Gastroesophageal sphincter (tissue), 3 donors: ENCODE measurements around the gene SPR.

ENCODE experiments used
- CTCF ChIP-seq, 4 experiments: fragments of 200-600 bp in 2 of 4; fragments of 450-650 bp in 2 of 4; sonication (generic) in 1 of 4; IDR thresholded peaks; one replicate each; pipeline ENCODE4 v1.5.1; 2017 to 2019; ENCODE audit warnings: antibody characterized with exemption in 4 of 4, mild to moderate bottlenecking in 2 of 4, moderate library complexity in 2 of 4
- EP300 ChIP-seq: sonication (generic); formaldehyde crosslinking; IDR thresholded peaks from one replicate; pipeline ENCODE4 v1.6.1; 2017; ENCODE audit warnings: antibody characterized with exemption, mild to moderate bottlenecking
- POLR2A ChIP-seq, 2 donors: fragments of 450-650 bp; IDR thresholded peaks; one replicate each; pipeline ENCODE4 v1.6.1; 2017; ENCODE audit warnings: antibody characterized with exemption in 2 of 2, mild to moderate bottlenecking in 2 of 2, moderate library complexity in 1 of 2
- POLR2AphosphoS5 ChIP-seq: sonication (generic); formaldehyde crosslinking; IDR thresholded peaks from one replicate; pipeline ENCODE4 v1.6.1; 2017; ENCODE audit warnings: antibody characterized with exemption

- TF ChIP-seq CTCF (IDR thresholded peaks at IDR 0.05) = no peak
- no peak for TF ChIP-seq POLR2A (IDR thresholded peaks at IDR 0.05)
- no peak for TF ChIP-seq EP300
- TF ChIP-seq POLR2AphosphoS5 = no peak
These were observed 41.8 kb downstream of the SPR start for GRCh38 chr2:72929010-72929409.
